Mesodermal cell (in vitro differentiated cells): ENCODE measurements around the gene LTBP2.

Source experiments
- H3K27ac ChIP-seq: 2 replicates; pipeline ENCODE4 v1.7.0; 2013; ENCODE audit warnings: mild to moderate bottlenecking, low read depth, low read length, moderate library complexity; ENCODE audit not compliant: severe bottlenecking
- H3K36me3 ChIP-seq: 2 replicates; pipeline ENCODE4 v1.7.1; 2013; ENCODE audit warnings: mild to moderate bottlenecking, low read length, moderate library complexity; ENCODE audit not compliant: control insufficient read depth, insufficient read depth
- H3K4me1 ChIP-seq: one replicate; pipeline ENCODE4 v1.7.1; 2013; ENCODE audit warnings: mild to moderate bottlenecking, low read length; ENCODE audit not compliant: insufficient read depth, control insufficient read depth, poor library complexity, severe bottlenecking
- H3K4me3 ChIP-seq: 2 replicates; pipeline ENCODE4 v1.7.0; 2013; ENCODE audit warnings: low read length, control low read depth, mild to moderate bottlenecking; ENCODE audit not compliant: insufficient read depth, poor library complexity, severe bottlenecking; ENCODE audit errors: extremely low read depth
- H3K9me3 ChIP-seq: 2 replicates; pipeline ENCODE4 v1.7.1; 2013; ENCODE audit warnings: mild to moderate bottlenecking, low read length, moderate library complexity; ENCODE audit not compliant: control insufficient read depth
- WGBS, 2 experiments: methylation state at CpG; one replicate each; pipeline ENCODE4 v1.1.5; 2013; ENCODE audit warnings: missing lambda C conversion rate in 2 of 2; ENCODE audit not compliant: insufficient coverage in 2 of 2; 5-methylcytosine and 5-hydroxymethylcytosine counted together

Gene LTBP2

DNA sequence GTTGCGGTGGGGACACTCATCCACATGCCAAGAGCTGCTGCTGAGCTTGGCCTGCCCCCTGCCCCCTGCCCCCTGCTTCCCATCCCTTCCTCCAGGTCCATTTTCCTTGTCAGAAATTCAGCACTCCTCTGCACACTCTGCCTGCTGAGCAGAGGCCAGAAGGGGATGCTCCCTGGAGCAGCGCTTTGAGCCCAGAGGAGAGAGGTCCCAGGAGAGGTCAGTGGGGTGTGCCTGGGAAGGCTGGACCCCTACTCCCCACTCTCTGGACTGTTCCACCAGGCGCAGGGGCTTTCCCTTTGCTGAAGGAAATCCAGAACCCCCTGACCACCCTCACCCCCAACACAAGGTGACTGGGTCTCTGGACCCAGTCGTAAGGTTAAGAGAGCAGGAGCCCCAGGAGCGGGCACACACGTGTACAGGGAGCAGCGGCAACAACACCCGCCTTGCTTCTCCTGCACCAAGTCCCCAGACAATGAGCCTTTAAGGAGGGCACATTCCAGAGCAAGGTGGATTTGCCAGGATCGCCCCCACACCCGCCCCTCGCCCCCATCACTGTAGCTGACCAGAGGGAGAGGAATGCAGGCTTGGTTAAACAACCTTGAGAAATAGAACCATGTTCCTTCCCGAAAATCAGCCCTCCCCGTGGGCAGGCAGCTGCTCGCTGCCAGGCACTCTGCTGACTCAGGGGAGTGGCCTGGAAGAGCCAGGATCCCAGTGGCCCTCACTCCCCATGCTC lies 87.8 kb downstream of the LTBP2 start:
- Histone ChIP-seq H3K9me3 (no peaks in the 10 kb centered on the region), H3K36me3 (peaks cover 22% of the 10 kb centered on the region), H3K4me3 (no peak overlapping the region), H3K27ac (no peak overlapping the region), H3K4me1 (no peaks in the 10 kb centered on the region)
- WGBS, 2 experiments: 81 to 83% methylated on average over 9 to 11 of the region's 14 CpGs

- Histone ChIP-seq H3K4me1 (no peaks in the 10 kb centered on the region), H3K9me3 (no peaks in the 10 kb centered on the region), H3K36me3 (peaks cover 27% of the 10 kb centered on the region), H3K4me3 (no peak overlapping the region), H3K27ac (no peak overlapping the region)
- 87 to 97% methylated on average over 6 of the region's 7 CpGs for WGBS, 2 experiments
Observed at GRCh38 chr14:74522740-74523139, 89.3 kb downstream of the LTBP2 start.

DNA sequence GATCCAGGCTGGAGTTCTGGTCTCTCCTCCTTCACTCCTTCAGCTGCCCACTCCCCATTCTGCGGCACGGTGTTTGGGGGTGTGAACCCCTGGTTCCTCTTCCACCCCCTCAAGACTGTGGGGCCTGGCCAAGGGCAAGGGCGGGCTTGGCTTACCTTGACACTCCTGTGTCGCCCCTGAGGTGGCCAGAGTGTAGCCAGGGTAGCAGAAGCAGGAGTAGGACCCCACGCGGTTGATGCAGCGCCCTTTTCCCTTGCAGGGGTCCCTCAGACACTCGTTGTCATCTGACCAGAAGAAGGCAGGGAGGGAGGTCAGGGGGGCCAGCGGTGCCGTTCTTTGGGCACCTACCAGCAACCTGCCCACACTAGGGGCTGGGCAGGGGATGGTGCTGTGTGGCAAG lies 90.3 kb downstream of the LTBP2 start:
- Histone ChIP-seq H3K36me3 (peaks cover 27% of the 10 kb centered on the region), H3K9me3 (no peaks in the 10 kb centered on the region), H3K4me3 (no peak overlapping the region), H3K27ac (no peak overlapping the region), H3K4me1 (peaks cover 5% of the 10 kb centered on the region)
- WGBS, 2 experiments: 93 to 100% methylated on average over 4 to 7 of the region's 10 CpGs

DNA sequence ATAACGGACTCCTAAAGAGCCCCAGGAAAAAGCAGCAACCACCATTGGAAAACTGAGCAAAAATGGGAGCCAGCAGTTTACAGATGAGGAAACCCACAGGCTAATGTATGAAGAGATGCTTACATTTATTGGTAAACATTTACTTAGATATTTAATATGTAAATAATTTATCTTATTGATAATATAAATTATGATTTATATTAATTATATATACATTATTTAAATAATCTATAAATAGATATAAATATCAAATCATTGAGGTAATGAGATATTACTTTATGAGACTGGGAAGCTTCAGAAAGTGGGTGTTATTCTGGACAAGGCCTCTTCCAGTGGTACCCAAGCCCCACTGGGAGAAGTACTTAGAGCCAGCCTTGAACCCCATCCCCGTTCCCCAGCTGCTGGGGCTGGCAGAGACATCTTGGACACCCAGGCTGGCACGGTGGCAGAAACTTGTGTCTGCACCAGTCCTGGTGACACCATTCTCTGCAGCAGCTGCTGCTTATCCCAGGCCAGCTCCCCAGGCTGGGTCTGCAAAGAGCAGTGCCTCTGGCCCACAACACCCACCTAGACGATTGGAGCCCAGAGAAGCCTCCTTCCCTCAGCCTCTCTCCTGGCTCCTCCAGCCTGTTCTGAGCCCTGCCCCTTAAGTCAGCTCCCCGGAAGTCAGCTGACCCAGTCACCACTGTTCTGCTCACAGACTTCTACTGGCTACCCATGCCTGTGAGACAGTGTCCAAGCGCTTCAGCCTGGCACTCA lies 92.5 kb downstream of the LTBP2 start:
- Histone ChIP-seq H3K4me1 (peaks cover 12% of the 10 kb centered on the region), H3K4me3 (no peak overlapping the region), H3K27ac (no peak overlapping the region), H3K36me3 (peaks cover 33% of the 10 kb centered on the region), H3K9me3 (no peaks in the 10 kb centered on the region)
- WGBS, 2 experiments: 87 to 94% methylated on average over 4 to 6 of the region's 6 CpGs

- peaks cover 13% of the 10 kb centered on the region for H3K4me1 ChIP-seq
- peaks cover 37% of the 10 kb centered on the region for H3K36me3 ChIP-seq
- H3K4me3 ChIP-seq: no peak overlapping the region
- H3K9me3 ChIP-seq: no peaks in the 10 kb centered on the region
- H3K27ac ChIP-seq: no peak overlapping the region
- WGBS, 2 experiments: 86 to 95% methylated on average over 3 to 6 of the region's 6 CpGs
Observed at GRCh38 chr14:74518221-74518620, 93.8 kb downstream of the LTBP2 start.

DNA sequence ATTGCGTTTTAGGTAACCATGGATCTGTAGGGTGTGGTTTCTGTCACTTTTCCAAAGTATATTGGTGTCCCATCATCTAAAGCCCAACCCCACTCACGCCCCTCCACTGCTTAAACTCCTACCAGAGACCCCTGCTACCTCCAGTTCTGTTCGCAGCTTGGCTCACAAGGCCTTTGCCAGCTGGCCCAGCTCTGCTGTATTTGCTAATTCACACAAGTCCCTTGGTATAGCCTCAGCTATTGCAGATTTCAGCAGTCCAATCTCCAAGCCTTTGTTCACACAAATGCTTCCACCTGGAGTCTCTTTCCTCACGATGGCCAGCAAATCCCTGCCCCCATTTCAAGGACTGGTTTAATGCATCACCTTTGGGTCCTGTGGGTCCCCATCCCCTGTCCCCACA lies 94.3 kb downstream of the LTBP2 start:
- Histone ChIP-seq H3K27ac (no peak overlapping the region), H3K9me3 (no peaks in the 10 kb centered on the region), H3K4me3 (no peak overlapping the region), H3K36me3 (peaks cover 39% of the 10 kb centered on the region), H3K4me1 (peaks cover 13% of the 10 kb centered on the region)
- 96 to 100% methylated on average over 3 of the region's 4 CpGs for WGBS, 2 experiments

GRCh38 chr14:74516451-74517160 lies 95.4 kb downstream of the LTBP2 start:
- H3K4me3 ChIP-seq: no peak overlapping the region
- no peaks in the 10 kb centered on the region for H3K9me3 ChIP-seq
- peaks cover 13% of the 10 kb centered on the region for H3K4me1 ChIP-seq
- no peak overlapping the region for H3K27ac ChIP-seq
- H3K36me3 ChIP-seq: peaks cover 37% of the 10 kb centered on the region
- WGBS, 2 experiments: 51 to 85% methylated on average over 5 of the region's 12 CpGs

- no peaks in the 10 kb centered on the region for H3K9me3 ChIP-seq
- 94 to 96% methylated on average over 5 to 6 of the region's 8 CpGs for WGBS, 2 experiments
- H3K36me3 ChIP-seq: peaks cover 32% of the 10 kb centered on the region
- H3K4me3 ChIP-seq: no peak overlapping the region
- H3K4me1 ChIP-seq: peaks cover 18% of the 10 kb centered on the region
- no peak overlapping the region for H3K27ac ChIP-seq
Observed at GRCh38 chr14:74515891-74516412, 96.1 kb downstream of the LTBP2 start.

DNA sequence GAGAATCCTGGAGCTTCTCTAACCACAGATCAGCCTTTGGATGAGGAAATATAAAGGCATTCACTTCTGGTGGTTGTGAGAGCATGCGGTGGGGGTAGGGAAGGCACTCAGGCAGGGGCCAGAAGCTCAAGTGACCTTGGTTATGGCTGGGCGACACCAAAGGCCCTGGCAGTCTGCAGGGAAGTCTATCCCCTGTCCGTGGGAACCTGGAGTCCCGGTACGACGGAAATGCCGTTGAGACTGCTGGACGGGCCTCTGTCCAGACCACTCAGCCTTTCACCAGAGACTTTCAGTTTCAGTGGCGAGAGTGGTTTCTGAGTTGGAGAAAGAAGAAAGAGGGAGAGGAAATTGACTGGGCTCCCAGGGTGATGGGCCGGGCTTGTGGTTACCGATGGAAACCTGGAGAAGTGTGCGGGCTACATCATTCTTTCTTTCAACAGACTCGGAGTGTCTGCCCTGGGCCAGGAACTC lies 97.5 kb downstream of the LTBP2 start:
- WGBS, 2 experiments: 60 to 92% methylated on average over 3 to 9 of the region's 13 CpGs
- Histone ChIP-seq H3K27ac (no peak overlapping the region), H3K36me3 (peaks cover 31% of the 10 kb centered on the region), H3K4me1 (peaks cover 22% of the 10 kb centered on the region), H3K9me3 (no peaks in the 10 kb centered on the region), H3K4me3 (no peak overlapping the region)

- no peak overlapping the region for H3K4me3 ChIP-seq
- H3K4me1 ChIP-seq: peaks cover 21% of the 10 kb centered on the region
- H3K36me3 ChIP-seq: peaks cover 36% of the 10 kb centered on the region
- no peak overlapping the region for H3K27ac ChIP-seq
- H3K9me3 ChIP-seq: no peaks in the 10 kb centered on the region
- 82 to 85% methylated on average over 8 to 9 of the region's 10 CpGs for WGBS, 2 experiments
Observed at GRCh38 chr14:74511966-74512830, 99.8 kb downstream of the LTBP2 start.
